ENCODE results near the gene BCOR. TPM values are rescaled to one million over a fixed set of nuclear protein-coding genes. Genes with fewer than 3 reads are reported as not detected.
A peak's percentile ranks its signal among the peaks of the same experiment; 100 is the strongest.

Gene BCOR
- total and polyA plus RNA-seq, 9 of the 15 experiments (the other 6 are each of a cell fraction or from before 2014, with no cell fraction given): 27.5 to 113 (median 37.6) TPM

GRCh38 chrX:40009462-40009851 lies 88.3 kb downstream of the BCOR start:
- H3K27ac ChIP-seq (ENCODE audit: extremely low read depth, low read depth, low read length): no peak overlapping the region
- H3K9me1 ChIP-seq (ENCODE audit: control insufficient read depth, insufficient read depth, low read length): no peaks in the 10 kb centered on the region
- TF ChIP-seq ZBTB33 (CRISPR knock-in tag; IDR thresholded peaks at IDR 0.05) (peak; percentile 54; the same call in 1 of the 2 replicates), ZNF12 (CRISPR knock-in tag; IDR thresholded peaks at IDR 0.05) (no peak)
- no peak for ATAC-seq
- ChIA-PET CTCF (ENCODE audit: low intra/inter-chr PET ratio) (no interaction called here), POLR2A (interaction anchor here (0.5 kb wide), 1 partner anchor 927 kb away, joined by 3 read pairs; no protein-coding TSS in a partner anchor)
- no peaks in the 10 kb centered on the region; the same call in 1 of the 2 replicates for H3K9me3 ChIP-seq (replicated peaks; ENCODE audit: control insufficient read depth, insufficient read depth, low read depth, low read length)
- no peak overlapping the region for H3K4me2 ChIP-seq (ENCODE audit: insufficient read depth, low read length)
- 92% methylated on average over 5 of the region's 35 CpGs for WGBS (ENCODE audit: insufficient coverage, low coverage, missing lambda C conversion rate)
- BruUV-seq (replicated peaks): no TSS peak
- no peaks in the 10 kb centered on the region for H3K36me3 ChIP-seq (ENCODE audit: control insufficient read depth, insufficient read depth, low read length)
- H4K20me1 ChIP-seq (replicated peaks; ENCODE audit: control insufficient read depth, insufficient read depth, low read length): no peaks in the 10 kb centered on the region
- H3K79me2 ChIP-seq (ENCODE audit: control insufficient read depth, insufficient read depth, low read length): no peaks in the 10 kb centered on the region; the same call in 2 of the 3 replicates
- in situ Hi-C loops (cut with MboI) (no loop called here), intact Hi-C loops (cut with micrococcal nuclease) (no loop called here)
- H2AFZ ChIP-seq (ENCODE audit: low read depth, low read length): no peak overlapping the region
- H3K27me3 ChIP-seq (ENCODE audit: control insufficient read depth in 2 of 2, insufficient read depth in 2 of 2, low read length in 2 of 2): no peaks in the 10 kb centered on the region
- FAIRE-seq: no peak
- H3K4me3 ChIP-seq: no peak overlapping the region
- peaks cover 0 to 35% of the 10 kb centered on the region in 2 experiments; a peak in 2 of 5 replicates for H3K4me1 ChIP-seq (replicated peaks in 1 of 2; ENCODE audit: control insufficient read depth in 2 of 2, insufficient read depth in 2 of 2, low read length in 2 of 2)
- H3K9ac ChIP-seq (ENCODE audit: insufficient read depth in 1 of 2, low read depth in 2 of 2, low read length in 2 of 2): no peak overlapping the region
- no peak for DNase-seq (ENCODE audit: extremely low read depth in 1 of 4, low spot score in 3 of 4)

- Histone ChIP-seq H3K9me1 (ENCODE audit: control insufficient read depth, insufficient read depth, low read length) (no peaks in the 10 kb centered on the region), H3K4me3 (no peak overlapping the region), H3K9me3 (replicated peaks; ENCODE audit: control insufficient read depth, insufficient read depth, low read depth, low read length) (no peaks in the 10 kb centered on the region; the same call in 1 of the 2 replicates), H3K9ac (ENCODE audit: insufficient read depth in 1 of 2, low read depth in 2 of 2, low read length in 2 of 2) (no peak overlapping the region), H3K27me3 (ENCODE audit: control insufficient read depth in 2 of 2, insufficient read depth in 2 of 2, low read length in 2 of 2) (no peaks in the 10 kb centered on the region), H4K20me1 (replicated peaks; ENCODE audit: control insufficient read depth, insufficient read depth, low read length) (no peaks in the 10 kb centered on the region), H3K4me2 (ENCODE audit: insufficient read depth, low read length) (no peak overlapping the region), H3K27ac (ENCODE audit: extremely low read depth, low read depth, low read length) (no peak overlapping the region), H3K4me1 (replicated peaks in 1 of 2; ENCODE audit: control insufficient read depth in 2 of 2, insufficient read depth in 2 of 2, low read length in 2 of 2) (peaks cover 4 to 30% of the 10 kb centered on the region in 2 experiments; a peak in 3 of 5 replicates), H2AFZ (ENCODE audit: low read depth, low read length) (no peak overlapping the region), H3K79me2 (ENCODE audit: control insufficient read depth, insufficient read depth, low read length) (no peaks in the 10 kb centered on the region; the same call in 2 of the 3 replicates), H3K36me3 (ENCODE audit: control insufficient read depth, insufficient read depth, low read length) (no peaks in the 10 kb centered on the region)
- FAIRE-seq (no peak), DNase-seq (ENCODE audit: extremely low read depth in 1 of 4, low spot score in 3 of 4) (no peak), ATAC-seq (no peak)
- ChIA-PET CTCF (ENCODE audit: low intra/inter-chr PET ratio) (no interaction called here), POLR2A (no interaction called here)
- BruUV-seq (replicated peaks): no TSS peak
- intact Hi-C loops (cut with micrococcal nuclease): no loop called here
- TF ChIP-seq ZBTB33 (CRISPR knock-in tag; IDR thresholded peaks at IDR 0.05): 0 out of 2 replicates have a peak, but pooled peaks have one; percentile 29
- TF ChIP-seq ZSCAN32 (CRISPR knock-in tag; IDR thresholded peaks at IDR 0.05): no peak
- in situ Hi-C loops (cut with MboI): no loop called here
- 84% methylated on average over 6 of the region's 52 CpGs for WGBS (ENCODE audit: insufficient coverage, low coverage, missing lambda C conversion rate)
Observed at GRCh38 chrX:40008791-40009461, 88.8 kb downstream of the BCOR start.
